K562 (cell line): Measurements from ENCODE around the gene ZDHHC24. TPM values are rescaled to one million over a fixed set of nuclear protein-coding genes. Genes with fewer than 3 reads are reported as not detected.

Experiments
- CBX3 ChIP-seq, 2 experiments: IDR thresholded peaks; 1 replicate in 1 of 2; 2 replicates in 1 of 2; pipeline ENCODE4 v1.6.1; 2012; ENCODE audit warnings: inconsistent platforms in 2 of 2, low read length in 2 of 2, borderline replicate concordance in 1 of 2, control low read depth in 1 of 2
- CXXC5 ChIP-seq: fragments of 250-450 bp; sonication (Bioruptor Pico); IDR thresholded peaks from 2 replicates; pipeline ENCODE4 v1.8.0; 2022; ENCODE audit warnings: inconsistent platforms, mild to moderate bottlenecking, moderate library complexity
- DMBX1 ChIP-seq: fragments of 250-450 bp; sonication (Bioruptor Pico); IDR thresholded peaks from 2 replicates; pipeline ENCODE4 v1.8.0; 2022; ENCODE audit warnings: inconsistent platforms, mild to moderate bottlenecking, moderate library complexity, borderline replicate concordance
- ETV1 ChIP-seq: fragments of 450-650 bp; conservative IDR thresholded peaks from 2 replicates; pipeline ENCODE4 v1.6.1; 2016; ENCODE audit warnings: missing genetic modification characterization, control low read depth, low read depth, missing compliant biosample characterization
- ETV6 ChIP-seq, 3 experiments: fragments of 150-350 bp in 1 of 3; sonication (generic) in 1 of 3; formaldehyde crosslinking in 1 of 3; IDR thresholded peaks; 2 replicates each; pipeline versions ENCODE4 v1.6.1 to v1.8.0; 2014 to 2022; ENCODE audit warnings: borderline replicate concordance in 2 of 3, low read depth in 2 of 3, antibody characterized with exemption in 1 of 3, low read length in 1 of 3, mild to moderate bottlenecking in 1 of 3, missing genetic modification reagents in 1 of 3
- PCBP1 ChIP-seq: fragments of 200-400 bp; formaldehyde crosslinking; IDR thresholded peaks from 2 replicates; pipeline ENCODE4 v1.6.1; 2018; ENCODE audit warnings: mild to moderate bottlenecking, low read depth, low read length; ENCODE audit not compliant: poor library complexity, severe bottlenecking
- POLR2H ChIP-seq: IDR thresholded peaks from 2 replicates; pipeline ENCODE4 v1.6.1; 2016; ENCODE audit warnings: missing genetic modification characterization, low read depth, mild to moderate bottlenecking, control low read depth, missing compliant biosample characterization, moderate library complexity
- RAD21 ChIP-seq, 2 experiments: fragments of 250-450 bp in 1 of 2; fragments of 450-650 bp in 1 of 2; sonication (Bioruptor Pico) in 1 of 2; formaldehyde crosslinking in 1 of 2; IDR thresholded peaks in 1 of 2; conservative IDR thresholded peaks in 1 of 2; 2 replicates each; pipeline versions ENCODE4 v1.4.0 to v1.8.0; 2020 to 2022; ENCODE audit warnings: mild to moderate bottlenecking in 2 of 2, moderate library complexity in 1 of 2
- RBM15 ChIP-seq: fragments of 200-400 bp; formaldehyde crosslinking; IDR thresholded peaks from 2 replicates; pipeline ENCODE4 v1.6.1; 2018; ENCODE audit warnings: mild to moderate bottlenecking, low read length, moderate library complexity; ENCODE audit not compliant: insufficient read depth
- SLC30A9 ChIP-seq: fragments of 250-450 bp; sonication (Bioruptor Pico); IDR thresholded peaks from 2 replicates; pipeline ENCODE4 v1.8.0; 2022; ENCODE audit warnings: mild to moderate bottlenecking, moderate library complexity
- TAL1 ChIP-seq: fragments of 450-650 bp; IDR thresholded peaks from 2 replicates; pipeline ENCODE4 v1.6.1; 2016; ENCODE audit warnings: mild to moderate bottlenecking
- TCF3 ChIP-seq: sonication (generic); formaldehyde crosslinking; IDR thresholded peaks from 2 replicates; pipeline ENCODE4 v1.4.0; 2020; ENCODE audit warnings: mild to moderate bottlenecking, missing genetic modification reagents
- ZNF3 ChIP-seq: fragments of 250-450 bp; sonication (Bioruptor Pico); IDR thresholded peaks from 2 replicates; pipeline ENCODE4 v1.5.0; 2021; ENCODE audit warnings: mild to moderate bottlenecking, moderate library complexity
- polyA plus RNA-seq, 8 experiments: library from polyadenylated mRNA; depleted of rRNA in 4 of 8; stranded (reverse) in 5 of 8; unstranded in 3 of 8; fragments of >200 nt; fragmentation: Nextera tagmentation in 2 of 8; fragmentation: Illumina TruSeq in 1 of 8; extraction: Ambion mirVana in 2 of 8; extraction: Trizol in 1 of 8; gene quantifications; 2 replicates each; pipeline versions ENCODE4 v1.2.1 to v1.2.3, GENCODE V29; 2011 to 2014; ENCODE audit warnings: inconsistent platforms in 1 of 8, missing spikeins in 1 of 8
- total RNA-seq, 7 experiments: library from RNA; depleted of rRNA in 6 of 7; stranded (reverse); fragments of >200 nt in 6 of 7; fragmentation: Illumina TruSeq in 2 of 7; extraction: Trizol in 2 of 7; gene quantifications; 2 replicates each; pipeline versions ENCODE4 v1.2.1 to v1.2.3, GENCODE V29; 2011 to 2021; ENCODE audit warnings: low replicate concordance in 1 of 7
- TF ChIP-seq, protein P1 (sequence below): fragments of 250-450 bp; sonication (Bioruptor Pico); IDR thresholded peaks from 2 replicates; pipeline ENCODE4 v1.4.0; 2020; ENCODE audit warnings: borderline replicate concordance
- TF ChIP-seq, protein P2 (sequence below): fragments of 250-450 bp; sonication (Bioruptor Pico); IDR thresholded peaks from 2 replicates; pipeline ENCODE4 v1.9.0; 2021; ENCODE audit warnings: mild to moderate bottlenecking, inconsistent platforms
- TF ChIP-seq, protein P3 (sequence below): sonication (generic); formaldehyde crosslinking; IDR thresholded peaks from 2 replicates; pipeline ENCODE4 v1.9.0; 2022; ENCODE audit warnings: mild to moderate bottlenecking, missing genetic modification reagents
- TF ChIP-seq, protein P4 (sequence below): fragments of 450-650 bp; IDR thresholded peaks from 2 replicates; pipeline ENCODE4 v1.6.1; 2018; ENCODE audit warnings: mild to moderate bottlenecking, low read depth; ENCODE audit not compliant: partially characterized antibody
- TF ChIP-seq, protein P5 (sequence below), 2 experiments: fragments of 450-650 bp in 1 of 2; sonication (generic) in 1 of 2; formaldehyde crosslinking in 1 of 2; IDR thresholded peaks in 1 of 2; conservative IDR thresholded peaks in 1 of 2; 2 replicates each; pipeline versions ENCODE4 v1.6.1 to v1.8.1; 2016 to 2023; ENCODE audit warnings: mild to moderate bottlenecking in 2 of 2, moderate library complexity in 2 of 2, inconsistent platforms in 1 of 2, missing genetic modification reagents in 1 of 2

The ZDHHC24 gene
- total and polyA plus RNA-seq, 9 of the 15 experiments (the other 6 are each of a cell fraction or from before 2014, with no cell fraction given): 0.45 to 11.2 (median 2.7) TPM

DNA sequence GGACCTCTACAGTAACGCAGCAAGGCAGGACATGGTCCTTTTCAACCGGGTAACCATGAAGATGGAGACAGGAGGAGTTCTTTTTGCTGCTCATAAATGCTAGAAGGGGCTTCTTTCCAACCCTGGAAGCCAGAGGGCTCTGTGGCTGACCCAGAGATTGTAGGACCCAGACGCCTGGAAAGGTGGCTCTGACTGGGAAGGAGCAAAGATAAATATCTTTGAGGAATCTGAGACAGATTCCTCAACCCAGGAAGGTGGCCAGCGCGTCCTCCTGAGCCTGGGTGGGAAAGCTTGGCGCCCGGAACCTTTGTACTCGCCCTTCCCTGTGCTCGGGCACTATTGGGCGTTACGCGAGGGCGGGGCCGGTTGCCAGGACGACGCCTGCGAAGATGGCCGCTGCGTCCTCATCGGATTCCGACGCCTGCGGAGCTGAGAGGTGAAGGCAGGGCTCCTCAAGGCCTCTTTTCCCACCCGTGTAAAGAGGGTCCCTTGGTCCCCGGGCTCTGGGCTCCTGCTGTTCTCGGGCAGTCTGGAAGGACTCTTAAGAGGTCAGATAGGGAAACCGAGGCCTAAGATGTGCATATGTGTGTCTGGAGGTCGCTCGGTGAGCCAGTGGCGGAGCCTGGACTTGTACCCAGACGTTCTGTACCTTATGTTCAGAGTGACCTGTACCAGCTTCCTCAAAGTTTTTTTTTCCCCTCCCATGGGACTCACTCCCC lies 35.4 kb downstream of the ZDHHC24 start, which contains the start of gene BBS1 (continued):
- TF ChIP-seq CBX3 (IDR thresholded peaks at IDR 0.05; ENCODE audit: borderline replicate concordance in 1 of 2, low read length in 2 of 2): peak in 1 of 2 experiments; percentile 60; a peak in 1 of 3 replicates
- TF ChIP-seq, protein P1, sequence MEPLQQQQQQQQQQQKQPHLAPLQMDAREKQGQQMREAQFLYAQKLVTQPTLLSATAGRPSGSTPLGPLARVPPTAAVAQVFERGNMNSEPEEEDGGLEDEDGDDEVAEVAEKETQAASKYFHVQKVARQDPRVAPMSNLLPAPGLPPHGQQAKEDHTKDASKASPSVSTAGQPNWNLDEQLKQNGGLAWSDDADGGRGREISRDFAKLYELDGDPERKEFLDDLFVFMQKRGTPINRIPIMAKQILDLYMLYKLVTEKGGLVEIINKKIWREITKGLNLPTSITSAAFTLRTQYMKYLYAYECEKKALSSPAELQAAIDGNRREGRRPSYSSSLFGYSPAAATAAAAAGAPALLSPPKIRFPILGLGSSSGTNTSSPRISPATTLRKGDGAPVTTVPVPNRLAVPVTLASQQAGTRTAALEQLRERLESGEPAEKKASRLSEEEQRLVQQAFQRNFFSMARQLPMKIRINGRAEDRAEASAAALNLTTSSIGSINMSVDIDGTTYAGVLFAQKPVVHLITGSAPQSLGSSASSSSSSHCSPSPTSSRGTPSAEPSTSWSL (CRISPR knock-in tag): no peak
- TF ChIP-seq ETV1: no peak; the same call in 1 of the 2 replicates
- TF ChIP-seq RBM15: no peak
- TF ChIP-seq PCBP1: no peak
- TF ChIP-seq, protein P2, sequence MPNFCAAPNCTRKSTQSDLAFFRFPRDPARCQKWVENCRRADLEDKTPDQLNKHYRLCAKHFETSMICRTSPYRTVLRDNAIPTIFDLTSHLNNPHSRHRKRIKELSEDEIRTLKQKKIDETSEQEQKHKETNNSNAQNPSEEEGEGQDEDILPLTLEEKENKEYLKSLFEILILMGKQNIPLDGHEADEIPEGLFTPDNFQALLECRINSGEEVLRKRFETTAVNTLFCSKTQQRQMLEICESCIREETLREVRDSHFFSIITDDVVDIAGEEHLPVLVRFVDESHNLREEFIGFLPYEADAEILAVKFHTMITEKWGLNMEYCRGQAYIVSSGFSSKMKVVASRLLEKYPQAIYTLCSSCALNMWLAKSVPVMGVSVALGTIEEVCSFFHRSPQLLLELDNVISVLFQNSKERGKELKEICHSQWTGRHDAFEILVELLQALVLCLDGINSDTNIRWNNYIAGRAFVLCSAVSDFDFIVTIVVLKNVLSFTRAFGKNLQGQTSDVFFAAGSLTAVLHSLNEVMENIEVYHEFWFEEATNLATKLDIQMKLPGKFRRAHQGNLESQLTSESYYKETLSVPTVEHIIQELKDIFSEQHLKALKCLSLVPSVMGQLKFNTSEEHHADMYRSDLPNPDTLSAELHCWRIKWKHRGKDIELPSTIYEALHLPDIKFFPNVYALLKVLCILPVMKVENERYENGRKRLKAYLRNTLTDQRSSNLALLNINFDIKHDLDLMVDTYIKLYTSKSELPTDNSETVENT (CRISPR knock-in tag): no peak
- TF ChIP-seq CXXC5 (CRISPR knock-in tag): peak; percentile 66
- TF ChIP-seq, protein P3, sequence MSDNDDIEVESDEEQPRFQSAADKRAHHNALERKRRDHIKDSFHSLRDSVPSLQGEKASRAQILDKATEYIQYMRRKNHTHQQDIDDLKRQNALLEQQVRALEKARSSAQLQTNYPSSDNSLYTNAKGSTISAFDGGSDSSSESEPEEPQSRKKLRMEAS (CRISPR knock-in tag): peak; percentile 60; the same call in 1 of the 2 replicates
- TF ChIP-seq RAD21 (CRISPR knock-in tag; conservative IDR thresholded peaks at IDR 0.05 in 1 of 2, IDR thresholded peaks at IDR 0.05 in 1 of 2): no peak
- TF ChIP-seq, protein P4, sequence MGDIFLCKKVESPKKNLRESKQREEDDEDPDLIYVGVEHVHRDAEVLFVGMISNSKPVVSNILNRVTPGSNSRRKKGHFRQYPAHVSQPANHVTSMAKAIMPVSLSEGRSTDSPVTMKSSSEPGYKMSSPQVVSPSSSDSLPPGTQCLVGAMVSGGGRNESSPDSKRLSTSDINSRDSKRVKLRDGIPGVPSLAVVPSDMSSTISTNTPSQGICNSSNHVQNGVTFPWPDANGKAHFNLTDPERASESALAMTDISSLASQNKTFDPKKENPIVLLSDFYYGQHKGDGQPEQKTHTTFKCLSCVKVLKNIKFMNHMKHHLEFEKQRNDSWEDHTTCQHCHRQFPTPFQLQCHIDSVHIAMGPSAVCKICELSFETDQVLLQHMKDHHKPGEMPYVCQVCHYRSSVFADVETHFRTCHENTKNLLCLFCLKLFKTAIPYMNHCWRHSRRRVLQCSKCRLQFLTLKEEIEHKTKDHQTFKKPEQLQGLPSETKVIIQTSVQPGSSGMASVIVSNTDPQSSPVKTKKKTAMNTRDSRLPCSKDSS: no peak
- TF ChIP-seq ETV6 (IDR thresholded peaks at IDR 0.05; ENCODE audit: borderline replicate concordance in 1 of 2, low read depth in 2 of 2, low read length in 1 of 2): no peak
- TF ChIP-seq ETV6 (CRISPR knock-in tag; IDR thresholded peaks at IDR 0.05; ENCODE audit: borderline replicate concordance): no peak
- TF ChIP-seq DMBX1 (CRISPR knock-in tag): no peak
- TF ChIP-seq, protein P5, sequence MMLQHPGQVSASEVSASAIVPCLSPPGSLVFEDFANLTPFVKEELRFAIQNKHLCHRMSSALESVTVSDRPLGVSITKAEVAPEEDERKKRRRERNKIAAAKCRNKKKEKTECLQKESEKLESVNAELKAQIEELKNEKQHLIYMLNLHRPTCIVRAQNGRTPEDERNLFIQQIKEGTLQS (IDR thresholded peaks at IDR 0.05): no peak
- TF ChIP-seq, protein P5 (CRISPR knock-in tag; conservative IDR thresholded peaks at IDR 0.05): no peak
- TF ChIP-seq POLR2H (tag): no peak
- peak; percentile 8; the same call in 1 of the 2 replicates for TF ChIP-seq TAL1
- TF ChIP-seq TCF3 (CRISPR knock-in tag): no peak; the same call in 1 of the 2 replicates
- TF ChIP-seq SLC30A9 (CRISPR knock-in tag): no peak
- TF ChIP-seq ZNF3: no peak
